Transverse colon (tissue), 4 donors: Measurements from ENCODE around the gene SRPK2.

Source experiments
- CTCF ChIP-seq, 5 experiments: fragments of 200-600 bp in 3 of 5; fragments of 450-650 bp in 2 of 5; sonication (generic) in 3 of 5; IDR thresholded peaks; 1 replicate in 2 of 5; 2 replicates in 3 of 5; pipeline ENCODE4 v1.5.1; 2016 to 2017; ENCODE audit warnings: antibody characterized with exemption in 5 of 5, inconsistent platforms in 3 of 5, mild to moderate bottlenecking in 2 of 5, moderate library complexity in 1 of 5
- EP300 ChIP-seq: sonication (generic); formaldehyde crosslinking; IDR thresholded peaks from one replicate; pipeline ENCODE4 v1.6.1; 2017; ENCODE audit warnings: antibody characterized with exemption, low read depth
- POLR2A ChIP-seq: fragments of 450-650 bp; IDR thresholded peaks from one replicate; pipeline ENCODE4 v1.6.1; 2016; ENCODE audit warnings: antibody characterized with exemption, mild to moderate bottlenecking, moderate library complexity
- POLR2AphosphoS5 ChIP-seq, 3 donors: sonication (generic); formaldehyde crosslinking; IDR thresholded peaks; one replicate each; pipeline ENCODE4 v1.6.1; 2016; ENCODE audit warnings: antibody characterized with exemption in 3 of 3

- no peak for TF ChIP-seq POLR2A
- no peak for TF ChIP-seq CTCF (IDR thresholded peaks at IDR 0.05)
- no peak for TF ChIP-seq POLR2AphosphoS5 (IDR thresholded peaks at IDR 0.05)
- no peak for TF ChIP-seq EP300
Observed at GRCh38 chr7:105132335-105132734, 256.4 kb downstream of the SRPK2 start.
